ENCODE measurements around the gene NECAB2. TPM values are rescaled to one million over a fixed set of nuclear protein-coding genes. Genes with fewer than 3 reads are reported as not detected.

The NECAB2 gene
- total RNA-seq, 4 donors from 2014 or later = not detected

GRCh38 chr16:83942815-83943515 is 25.1 kb upstream of the NECAB2 start:
- TF ChIP-seq CTCF (IDR thresholded peaks at IDR 0.05; ENCODE audit: low read depth) = no peak

GRCh38 chr16:83943516-83944050 is 24.5 kb upstream of the NECAB2 start:
- TF ChIP-seq CTCF (IDR thresholded peaks at IDR 0.05; ENCODE audit: low read depth) = no peak

GRCh38 chr16:83945587-83945986 is 22.5 kb upstream of the NECAB2 start:
- no peak for TF ChIP-seq CTCF (IDR thresholded peaks at IDR 0.05; ENCODE audit: low read depth)

GRCh38 chr16:83946154-83946780 is 21.8 kb upstream of the NECAB2 start:
- TF ChIP-seq CTCF (IDR thresholded peaks at IDR 0.05; ENCODE audit: low read depth) = no peak

GRCh38 chr16:83946781-83947566 is 21.1 kb upstream of the NECAB2 start:
- no peak for TF ChIP-seq CTCF (IDR thresholded peaks at IDR 0.05; ENCODE audit: low read depth)

- TF ChIP-seq CTCF (IDR thresholded peaks at IDR 0.05; ENCODE audit: low read depth) = no peak
Measured at GRCh38 chr16:83947642-83948234, 20.3 kb upstream of the NECAB2 start.
